ENCODE data around the gene PRR23B.

The PRR23B gene

DNA sequence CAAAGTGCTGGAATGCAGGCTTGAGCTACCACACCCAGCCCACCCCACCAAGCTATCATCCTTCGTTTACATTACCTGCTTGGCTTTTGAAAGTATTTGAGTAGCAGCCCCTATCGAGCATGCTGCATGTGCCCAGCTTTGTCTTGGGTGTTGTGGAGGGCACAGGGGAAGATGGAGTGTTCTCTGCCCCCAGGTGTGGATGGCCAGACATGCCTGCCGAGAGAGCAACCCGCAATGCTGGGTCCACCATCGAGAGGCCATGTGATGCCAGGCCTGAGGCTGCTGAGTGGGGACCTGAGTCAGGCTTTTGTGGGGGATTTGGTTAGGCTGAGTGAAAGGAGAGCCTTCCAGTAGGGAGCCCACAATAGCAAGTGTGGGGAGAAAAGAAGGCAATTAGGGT is 47.8 kb downstream of the PRR23B start:
- no peak for DNase-seq

DNA sequence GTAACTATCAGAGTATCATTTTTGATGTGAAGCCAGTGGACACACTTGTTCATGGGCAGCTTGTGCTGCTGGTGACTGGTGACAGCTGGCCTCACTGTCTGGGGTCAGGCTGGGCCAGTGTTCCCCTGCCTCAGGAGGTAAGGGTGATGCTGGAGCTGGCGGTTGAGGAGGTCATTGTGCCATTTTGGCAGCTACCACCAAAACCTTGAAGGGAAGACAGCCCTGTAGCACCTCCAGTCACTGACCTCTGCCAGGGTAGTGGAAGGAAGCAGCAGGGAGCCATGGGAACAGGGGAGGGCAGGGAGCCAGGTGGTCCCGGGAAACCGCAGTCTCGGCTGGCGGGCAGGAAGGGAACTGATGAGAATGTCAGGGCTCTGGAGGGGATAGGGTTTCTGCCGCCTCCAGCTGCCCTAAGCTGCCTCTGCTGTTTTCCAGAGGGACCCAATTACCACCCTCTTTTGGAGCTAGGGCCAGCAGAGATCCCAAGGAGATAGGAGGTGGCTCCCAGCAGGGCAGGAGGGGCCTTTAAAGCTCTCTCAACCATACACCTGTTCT is 48.9 kb downstream of the PRR23B start:
- DNase-seq = no peak

Data from stimulated activated naive CD4-positive, alpha-beta T cell treated with Interleukin-2 at 50 U/mL for 16 hours (primary cell).